SK-N-MC (cell line): Measurements from ENCODE around the gene SH3GLB1.

Experiments used
- DNase-seq: peaks from one replicate; pipeline ENCODE4 v3.0.0-alpha.2; 2011; ENCODE audit warnings: low read depth, low spot score
- H3K27ac ChIP-seq: fragments of 200-600 bp; sonication (generic); 2 replicates; pipeline ENCODE4 v1.5.1; 2016; ENCODE audit warnings: mixed run types
- H3K36me3 ChIP-seq: fragments of 200-600 bp; sonication (generic); 2 replicates; pipeline ENCODE4 v1.6.1; 2017; ENCODE audit warnings: antibody characterized with exemption, low read length, mixed read lengths; ENCODE audit not compliant: insufficient read depth
- H3K4me3 ChIP-seq: fragments of 200-600 bp; sonication (generic); 2 replicates; pipeline ENCODE4 v1.5.1; 2016
- H3K9ac ChIP-seq: fragments of 200-600 bp; sonication (generic); 2 replicates; pipeline ENCODE4 v1.8.0; 2017; ENCODE audit warnings: mixed run types, mixed read lengths; ENCODE audit not compliant: insufficient read length
- H3K9me3 ChIP-seq: fragments of 200-600 bp; sonication (generic); 2 replicates; pipeline ENCODE4 v1.6.1; 2017; ENCODE audit warnings: low read depth, mild to moderate bottlenecking, antibody characterized with exemption, low read length, moderate library complexity, mixed read lengths
- EZH2 ChIP-seq: fragments of 200-600 bp; sonication (generic); IDR thresholded peaks from one replicate; pipeline ENCODE4 v1.6.1; 2017; ENCODE audit warnings: antibody characterized with exemption
- FOXP2 ChIP-seq: optimal IDR thresholded peaks from 2 replicates; pipeline ENCODE3; 2011; ENCODE audit warnings: mild to moderate bottlenecking, moderate library complexity; ENCODE audit not compliant: insufficient read depth; ENCODE audit errors: extremely low read length, control extremely low read depth
- POLR2AphosphoS5 ChIP-seq: IDR thresholded peaks from 2 replicates; pipeline ENCODE4 v1.6.1; 2012; ENCODE audit warnings: mild to moderate bottlenecking, low read depth, low read length, borderline replicate concordance

The SH3GLB1 gene

DNA sequence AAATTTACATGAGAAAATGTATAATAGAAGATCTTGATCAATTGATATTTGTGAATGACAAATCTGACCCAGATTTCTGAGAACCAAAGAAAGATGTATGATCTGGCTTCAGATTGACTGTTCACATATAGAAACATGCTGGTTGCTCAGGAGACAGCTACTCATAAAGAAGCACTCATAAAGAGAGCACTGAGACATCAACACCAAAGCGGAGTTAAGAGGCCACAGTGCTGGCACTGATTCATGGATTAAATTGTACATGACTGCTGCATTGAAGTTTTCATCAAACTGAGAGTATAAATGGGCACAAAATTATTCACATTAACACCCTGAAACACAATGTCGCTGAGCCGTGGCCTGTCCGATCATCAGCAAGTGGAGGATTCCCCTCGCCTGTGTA is 46.2 kb downstream of the SH3GLB1 start:
- no peak overlapping the region for H3K9ac ChIP-seq
- no peak for TF ChIP-seq POLR2AphosphoS5
- TF ChIP-seq EZH2: no peak
- no peak for TF ChIP-seq FOXP2
- no peak overlapping the region for H3K27ac ChIP-seq
- no peaks in the 10 kb centered on the region for H3K9me3 ChIP-seq
- no peak overlapping the region for H3K4me3 ChIP-seq
- no peaks in the 10 kb centered on the region for H3K36me3 ChIP-seq
- DNase-seq: no peak

DNA sequence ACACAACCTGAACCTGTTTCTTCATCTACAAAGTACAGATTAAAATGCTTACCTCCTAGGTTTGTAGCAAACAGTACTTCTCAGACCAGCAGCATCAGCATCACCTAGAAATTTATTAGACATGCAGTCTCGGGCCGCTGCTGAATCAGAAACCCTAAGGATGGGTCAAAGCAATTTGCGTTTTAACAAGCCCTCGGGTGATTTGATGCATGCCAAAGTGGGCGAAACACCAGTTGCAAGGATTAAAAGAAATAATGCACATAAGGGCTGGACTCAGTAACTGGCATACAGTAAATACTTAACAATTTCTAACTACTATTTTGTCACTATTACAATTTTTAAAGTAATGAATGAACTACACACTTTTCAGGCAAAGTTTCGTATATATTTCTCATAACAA is 47.5 kb downstream of the SH3GLB1 start:
- Histone ChIP-seq H3K36me3 (no peaks in the 10 kb centered on the region), H3K9me3 (no peaks in the 10 kb centered on the region), H3K4me3 (no peak overlapping the region), H3K9ac (no peak overlapping the region), H3K27ac (no peak overlapping the region)
- no peak for TF ChIP-seq POLR2AphosphoS5
- no peak for TF ChIP-seq FOXP2
- no peak for TF ChIP-seq EZH2
- DNase-seq: no peak

DNA sequence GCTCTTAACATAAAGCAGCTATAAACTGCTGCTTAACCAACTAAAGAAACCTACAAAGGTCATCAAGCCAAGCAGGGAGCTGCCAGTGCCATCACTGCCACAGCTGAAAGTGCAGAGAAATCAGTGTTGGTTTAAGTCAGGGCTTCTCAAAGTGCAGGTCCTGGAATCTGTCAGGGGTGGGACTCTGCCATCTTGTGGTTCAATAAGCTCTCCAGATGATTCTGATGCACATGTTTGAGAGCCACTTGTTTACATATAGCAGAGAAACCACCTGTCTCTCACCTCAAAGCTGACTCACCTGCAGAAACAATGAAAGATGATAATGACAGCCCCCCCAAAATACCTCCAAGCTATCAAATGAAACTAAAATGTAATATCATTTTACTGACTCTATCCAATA is 49.3 kb downstream of the SH3GLB1 start:
- no peaks in the 10 kb centered on the region for H3K9me3 ChIP-seq
- no peak overlapping the region for H3K4me3 ChIP-seq
- TF ChIP-seq FOXP2 (no peak), EZH2 (no peak), POLR2AphosphoS5 (no peak)
- H3K27ac ChIP-seq: no peak overlapping the region
- no peak overlapping the region for H3K9ac ChIP-seq
- no peak for DNase-seq
- H3K36me3 ChIP-seq: no peaks in the 10 kb centered on the region

DNA sequence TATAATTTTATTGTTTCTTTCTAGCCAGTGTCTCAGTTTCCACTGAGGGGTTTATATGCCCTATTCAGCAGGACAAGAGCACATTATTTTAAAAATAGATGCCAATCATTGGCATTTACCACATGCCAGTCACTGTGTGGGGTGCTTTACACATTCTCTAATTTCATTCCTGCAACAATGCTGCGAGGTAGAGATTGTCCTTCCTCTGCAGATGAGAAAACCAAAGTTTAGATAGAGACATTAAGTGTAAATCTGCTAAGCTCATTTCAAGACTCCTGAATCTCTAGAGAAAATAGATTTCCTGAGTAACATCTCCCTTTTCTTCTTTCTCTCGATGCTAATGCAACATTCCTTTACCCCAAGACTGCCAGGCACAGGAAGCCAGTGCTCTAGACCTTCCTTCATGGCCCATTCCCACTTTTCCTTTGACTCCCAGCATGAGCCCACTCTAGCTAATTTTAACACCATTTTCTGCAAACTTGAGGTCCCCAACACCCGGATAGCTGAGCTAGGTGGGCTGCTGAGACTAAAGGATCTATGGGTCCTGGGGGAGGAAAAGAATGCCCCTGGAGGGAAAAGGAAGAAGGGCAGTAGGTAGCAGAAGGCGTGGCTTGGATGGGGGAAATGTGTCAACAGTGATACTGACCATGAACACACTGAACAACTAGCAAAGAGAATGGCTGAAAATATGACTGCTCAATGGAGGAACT is 50.0 kb downstream of the SH3GLB1 start:
- Histone ChIP-seq H3K9me3 (no peaks in the 10 kb centered on the region), H3K9ac (no peak overlapping the region), H3K36me3 (no peaks in the 10 kb centered on the region), H3K4me3 (no peak overlapping the region), H3K27ac (no peak overlapping the region)
- no peak for DNase-seq
- TF ChIP-seq POLR2AphosphoS5 (no peak), FOXP2 (no peak), EZH2 (no peak)

DNA sequence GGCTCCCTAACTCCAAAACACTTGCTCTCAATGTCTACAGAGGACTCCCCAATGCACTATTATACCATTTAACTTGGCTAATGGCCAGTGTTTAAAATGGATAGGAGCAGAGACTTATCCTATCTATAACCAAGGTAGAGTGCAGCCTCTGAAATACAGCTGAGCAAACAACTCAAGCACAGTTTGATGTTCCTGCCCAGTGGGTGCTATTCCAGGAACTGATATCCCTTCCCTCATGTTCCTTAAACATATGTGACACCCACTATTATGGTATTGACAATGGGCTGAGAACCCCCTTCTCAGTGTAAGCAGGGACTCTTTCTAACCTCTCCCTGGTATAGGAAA is 51.7 kb downstream of the SH3GLB1 start:
- DNase-seq: no peak
- TF ChIP-seq POLR2AphosphoS5 (no peak), EZH2 (no peak), FOXP2 (no peak)
- H3K9ac ChIP-seq: no peak overlapping the region
- H3K4me3 ChIP-seq: no peak overlapping the region
- no peak overlapping the region for H3K27ac ChIP-seq
- H3K36me3 ChIP-seq: no peaks in the 10 kb centered on the region
- H3K9me3 ChIP-seq: no peaks in the 10 kb centered on the region

DNA sequence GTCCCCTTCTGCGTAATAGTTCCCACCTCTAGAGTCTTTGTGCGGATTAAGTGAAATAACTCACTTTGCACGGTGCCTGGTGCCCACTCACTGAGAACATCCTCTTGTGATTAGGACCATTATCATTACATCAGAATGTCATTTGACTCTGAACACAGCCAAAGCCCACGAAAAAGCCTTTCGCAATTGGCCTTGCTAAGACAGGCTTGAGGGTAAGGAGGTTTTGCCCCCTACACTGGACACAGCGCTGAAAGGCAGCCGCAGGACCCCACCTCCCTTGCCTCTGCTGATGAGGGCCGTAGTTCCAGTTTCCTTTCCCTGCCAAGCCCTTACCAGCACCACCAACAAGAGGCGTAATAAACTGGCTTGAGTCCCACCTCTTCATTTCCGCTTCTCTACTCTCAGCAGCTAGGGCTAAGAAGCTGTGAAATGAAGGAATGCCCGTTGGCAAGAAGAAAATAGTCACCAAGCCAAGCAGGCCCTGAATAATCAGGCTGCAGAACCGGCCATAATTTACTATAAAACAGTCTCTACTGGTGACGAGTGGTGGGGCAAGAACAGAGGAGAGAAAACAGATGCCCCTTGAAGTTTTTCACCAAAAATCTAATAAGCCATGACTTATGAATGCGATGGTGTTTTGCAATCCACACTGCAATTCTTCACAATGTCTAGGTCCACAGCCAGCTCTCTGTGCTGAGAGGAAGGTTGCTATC is 53.1 kb downstream of the SH3GLB1 start:
- Histone ChIP-seq H3K4me3 (peak overlapping the region; percentile 14; the same call in 1 of the 2 replicates), H3K9me3 (no peaks in the 10 kb centered on the region), H3K9ac (no peak overlapping the region), H3K27ac (peak overlapping the region; percentile 47; the same call in 1 of the 2 replicates), H3K36me3 (no peaks in the 10 kb centered on the region)
- no peak for DNase-seq
- TF ChIP-seq FOXP2 (no peak), EZH2 (no peak)

DNA sequence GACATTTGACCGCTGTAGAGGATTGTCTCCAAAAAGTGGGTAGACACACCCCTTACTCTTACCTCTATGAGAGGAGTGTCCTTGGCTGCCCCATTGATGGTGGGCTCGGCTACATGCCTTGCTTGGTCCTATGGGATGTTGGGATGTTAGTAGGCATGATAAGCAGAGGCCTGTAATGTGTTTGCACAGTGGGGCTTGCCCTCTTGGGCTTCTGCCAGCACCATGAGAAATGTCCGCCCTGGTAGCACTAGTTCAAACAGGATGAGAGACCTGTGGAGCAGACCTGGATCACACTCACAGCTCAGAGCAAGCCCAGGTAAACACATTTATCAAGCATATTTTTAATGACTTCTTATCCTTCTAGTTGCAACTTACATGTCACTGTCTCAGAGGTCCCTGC is 54.2 kb downstream of the SH3GLB1 start:
- no peaks in the 10 kb centered on the region for H3K36me3 ChIP-seq
- H3K9me3 ChIP-seq: no peaks in the 10 kb centered on the region
- DNase-seq: no peak
- no peak for TF ChIP-seq FOXP2
- TF ChIP-seq EZH2: no peak
- no peak for TF ChIP-seq POLR2AphosphoS5
- no peak overlapping the region for H3K27ac ChIP-seq
- no peak overlapping the region for H3K9ac ChIP-seq
- no peak overlapping the region for H3K4me3 ChIP-seq

DNA sequence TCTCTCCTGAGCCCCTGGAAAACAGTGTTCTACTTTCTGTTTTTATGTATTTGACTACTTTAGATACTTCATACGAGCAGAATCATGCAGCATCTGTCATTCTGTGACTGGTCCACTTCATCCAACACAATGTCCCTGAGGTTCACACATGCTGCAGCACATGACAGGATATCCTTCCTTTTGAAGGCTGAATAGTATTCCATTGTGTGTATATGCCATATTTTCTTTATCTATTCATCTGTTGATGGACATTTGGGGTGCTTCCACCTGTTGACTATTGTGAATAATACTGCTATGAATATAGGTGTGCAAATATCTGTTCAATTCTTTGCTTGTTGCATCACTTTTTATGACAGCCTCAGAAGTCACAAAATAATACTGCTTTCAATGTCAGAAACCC is 55.8 kb downstream of the SH3GLB1 start:
- no peaks in the 10 kb centered on the region for H3K9me3 ChIP-seq
- DNase-seq: no peak
- no peak overlapping the region for H3K27ac ChIP-seq
- TF ChIP-seq FOXP2 (no peak), POLR2AphosphoS5 (no peak), EZH2 (no peak)
- H3K36me3 ChIP-seq: no peaks in the 10 kb centered on the region
- no peak overlapping the region for H3K9ac ChIP-seq
- H3K4me3 ChIP-seq: no peak overlapping the region

DNA sequence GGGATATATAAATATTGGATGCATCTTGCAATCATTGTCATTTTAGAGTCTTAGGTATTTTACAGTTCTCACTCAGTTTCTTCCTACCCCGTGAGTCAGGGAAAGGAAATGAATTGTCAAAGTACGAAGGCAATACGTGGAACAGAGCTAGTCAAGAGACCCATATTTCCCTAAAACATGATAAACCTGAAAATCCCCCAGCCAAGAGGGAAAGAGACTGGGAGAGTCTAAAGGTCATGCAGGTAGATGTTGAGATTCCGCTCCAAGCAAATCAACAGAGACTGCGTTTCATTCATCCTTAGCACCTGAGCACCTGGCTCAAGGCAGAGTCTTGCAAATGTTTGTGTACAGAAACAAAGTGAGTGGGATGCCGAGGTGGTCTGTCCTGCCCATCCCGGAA is 58.0 kb downstream of the SH3GLB1 start:
- TF ChIP-seq FOXP2 (no peak), EZH2 (no peak), POLR2AphosphoS5 (no peak)
- H3K27ac ChIP-seq: no peak overlapping the region
- no peaks in the 10 kb centered on the region; the same call in 1 of the 2 replicates for H3K9me3 ChIP-seq
- H3K4me3 ChIP-seq: no peak overlapping the region
- H3K9ac ChIP-seq: no peak overlapping the region
- DNase-seq: no peak
- H3K36me3 ChIP-seq: no peaks in the 10 kb centered on the region
